GM12873 (cell line): Measurements from ENCODE around the gene RHOV.

Experiments used
- CTCF ChIP-seq: IDR thresholded peaks from 2 replicates; pipeline ENCODE4 v1.5.1; 2012; ENCODE audit warnings: low read depth, mild to moderate bottlenecking, moderate library complexity, low read length, control low read depth; ENCODE audit not compliant: insufficient read depth; ENCODE audit errors: missing control alignments

The RHOV gene

GRCh38 chr15:40917585-40917984, 43.6 kb upstream of the RHOV start:
- TF ChIP-seq CTCF: no peak

- TF ChIP-seq CTCF: no peak
Measured at GRCh38 chr15:40915679-40916078, 41.6 kb upstream of the RHOV start.

GRCh38 chr15:40915116-40915661, 41.2 kb upstream of the RHOV start:
- TF ChIP-seq CTCF: no peak

- TF ChIP-seq CTCF: peak; percentile 19
Measured at GRCh38 chr15:40914486-40914885, 40.5 kb upstream of the RHOV start.

GRCh38 chr15:40914013-40914412, 40.0 kb upstream of the RHOV start:
- no peak for TF ChIP-seq CTCF

GRCh38 chr15:40912478-40912877, 38.4 kb upstream of the RHOV start:
- TF ChIP-seq CTCF: no peak

- TF ChIP-seq CTCF: no peak
Measured at GRCh38 chr15:40911693-40912092, 37.7 kb upstream of the RHOV start.
